NCI-H69 (cell line): ENCODE results near the gene MBNL2.
"Not testable (repeated sequence)": the region's sequence is repeated elsewhere in the genome, so short reads cannot be mapped to it uniquely, and the experiment has no call there.

Experiments used
- DNase-seq: peaks from one replicate; lab custom pipeline; 2025; lab: John Stamatoyannopoulos, UW

The MBNL2 gene

DNA sequence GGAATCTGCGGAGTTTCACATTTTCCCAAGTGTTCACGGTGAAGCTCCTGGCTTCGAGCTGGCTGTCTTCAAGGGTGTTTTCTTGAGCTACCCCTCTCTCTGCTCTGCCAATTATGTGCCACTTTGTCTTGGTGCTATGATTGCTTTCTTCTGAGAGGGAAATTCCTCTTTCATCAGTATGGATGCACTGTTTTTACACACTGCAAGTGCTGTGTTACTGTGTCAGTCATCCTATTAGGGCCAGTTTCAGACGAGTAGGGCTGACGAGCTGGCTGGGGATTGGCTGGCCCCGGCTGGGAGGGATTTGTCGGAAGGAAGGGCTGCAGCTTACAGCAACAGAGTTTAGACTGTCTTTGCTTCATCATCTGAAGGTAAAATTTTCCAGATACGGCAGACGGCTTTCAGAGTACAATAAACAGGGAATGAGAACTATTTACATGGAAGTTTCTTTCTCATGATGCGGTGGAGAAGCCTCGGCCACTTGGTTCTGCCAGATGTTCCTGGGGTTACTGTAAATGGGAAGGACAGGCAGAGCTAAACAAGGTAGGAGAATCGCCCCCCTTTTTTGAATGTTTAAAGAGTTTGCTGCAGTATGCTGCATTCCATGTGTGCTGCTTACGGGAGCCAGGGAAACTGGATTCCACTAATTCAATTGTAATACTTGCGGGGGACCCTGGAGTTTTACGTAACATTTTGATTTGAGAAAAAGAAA lies at the start of gene MBNL2:
Gene MBNL2 (plus strand): TSS at position 345 of the 712 bp plus-strand sequence. CDS start 53,903 bp downstream, outside the sequence.
- peak; percentile 96 for DNase-seq

GRCh38 chr13:97174638-97175037 lies 47.5 kb upstream of the MBNL2 start:
- peak; percentile 55 for DNase-seq

- DNase-seq = no peak
Measured at GRCh38 chr13:97175041-97175440, 47.1 kb upstream of the MBNL2 start.

- DNase-seq = no peak
Measured at GRCh38 chr13:97179501-97179900, 42.6 kb upstream of the MBNL2 start.

DNA sequence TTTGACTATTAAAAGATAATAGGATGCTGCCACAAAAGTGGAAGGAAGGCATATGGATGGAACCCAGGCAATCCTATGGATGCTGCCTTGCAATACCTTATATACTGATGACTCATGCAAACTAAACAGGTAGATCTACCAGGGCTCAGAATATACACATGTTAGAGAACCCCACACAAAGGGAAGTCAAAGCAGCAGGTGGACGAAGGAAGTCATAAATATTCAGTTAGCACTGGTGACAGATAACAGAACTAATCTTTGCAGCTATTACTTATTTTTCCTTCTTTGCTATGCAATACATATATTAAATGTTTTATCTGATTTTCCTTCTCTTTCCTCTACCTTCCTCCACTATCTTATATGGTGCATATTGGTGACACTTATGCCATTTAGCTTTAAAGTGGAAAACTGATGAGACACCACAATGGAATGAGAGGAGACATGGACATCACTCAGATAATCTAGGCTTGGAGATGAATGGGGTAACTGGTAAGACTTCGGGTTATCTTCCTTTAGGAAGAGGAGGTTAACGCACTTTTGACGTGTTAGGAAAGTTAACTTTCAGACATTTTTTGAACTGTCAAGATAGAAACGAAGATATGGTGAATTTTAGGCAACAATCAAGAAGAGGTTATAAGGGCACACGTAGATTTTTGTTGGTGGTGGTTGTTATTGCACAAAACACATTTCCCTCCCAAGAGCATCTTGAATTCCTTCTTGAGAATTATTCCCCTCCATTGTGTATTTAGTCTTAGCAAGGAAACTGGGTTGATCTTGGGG lies 39.8 kb upstream of the MBNL2 start:
- DNase-seq = peak; percentile 64

- no peak for DNase-seq
Measured at GRCh38 chr13:97185291-97185690, 36.8 kb upstream of the MBNL2 start.

DNA sequence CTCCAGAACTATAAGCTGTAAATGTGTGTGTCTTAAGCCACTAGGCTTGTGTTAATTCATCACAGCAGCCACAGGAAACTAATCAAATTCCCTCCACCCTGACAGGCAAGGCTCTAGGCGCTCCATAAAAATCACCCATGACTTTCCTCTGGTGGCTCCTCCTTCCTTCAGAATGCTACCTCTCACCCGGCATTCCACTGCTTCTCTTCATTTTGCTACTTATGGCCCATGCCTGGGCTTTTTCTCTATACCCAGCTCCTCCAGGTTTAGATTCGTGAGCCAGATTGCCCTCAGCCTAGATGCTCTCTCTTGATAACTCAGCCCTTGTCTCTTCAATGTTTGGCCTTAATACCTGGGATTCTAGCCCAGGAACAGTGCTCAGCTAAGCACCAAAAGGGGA lies 36.4 kb upstream of the MBNL2 start:
- DNase-seq = no peak

DNA sequence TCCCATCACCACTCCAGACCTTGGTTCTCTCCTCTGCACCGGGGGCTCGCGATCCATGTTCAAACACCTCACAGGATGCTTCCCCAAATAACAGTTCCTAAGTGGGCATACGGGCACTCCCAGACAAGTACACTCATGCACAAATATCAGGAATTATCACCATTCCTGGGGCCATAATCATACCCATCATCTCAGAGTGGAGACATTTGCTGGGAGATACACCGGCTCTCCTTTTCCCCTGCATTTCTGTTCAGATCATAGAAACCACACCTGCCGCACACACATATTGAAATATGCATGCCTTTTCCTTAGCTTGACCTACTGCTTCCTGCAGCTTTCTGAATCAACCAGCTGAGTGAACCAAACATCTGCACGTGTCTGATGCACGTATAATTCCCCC lies 33.9 kb upstream of the MBNL2 start:
- no peak for DNase-seq

GRCh38 chr13:97189928-97190327 lies 32.2 kb upstream of the MBNL2 start:
- peak; percentile 79 for DNase-seq

GRCh38 chr13:97191142-97191541 lies 31.0 kb upstream of the MBNL2 start:
- DNase-seq = peak; percentile 9

GRCh38 chr13:97191615-97192014 lies 30.5 kb upstream of the MBNL2 start:
- DNase-seq = peak; percentile 63

DNA sequence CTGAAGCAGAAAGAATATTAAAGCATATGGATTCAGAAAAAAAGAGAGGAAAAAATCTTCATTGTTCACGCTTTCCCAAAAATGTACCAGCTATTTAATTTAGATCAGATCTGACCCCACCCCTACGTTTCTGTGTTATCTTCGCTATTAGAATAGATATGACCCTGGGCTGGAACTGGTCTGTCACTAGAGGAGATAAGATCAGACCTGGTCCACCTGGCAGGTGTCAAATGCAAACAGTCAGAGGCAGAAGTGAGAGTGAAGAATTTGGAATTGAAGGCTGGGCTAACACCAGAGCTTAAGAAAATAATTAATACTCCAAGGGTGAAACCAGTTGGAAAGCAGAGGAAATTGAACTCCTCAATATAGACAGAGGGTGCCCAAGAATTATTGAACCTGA lies 30.0 kb upstream of the MBNL2 start:
- DNase-seq = peak; percentile 13

DNA sequence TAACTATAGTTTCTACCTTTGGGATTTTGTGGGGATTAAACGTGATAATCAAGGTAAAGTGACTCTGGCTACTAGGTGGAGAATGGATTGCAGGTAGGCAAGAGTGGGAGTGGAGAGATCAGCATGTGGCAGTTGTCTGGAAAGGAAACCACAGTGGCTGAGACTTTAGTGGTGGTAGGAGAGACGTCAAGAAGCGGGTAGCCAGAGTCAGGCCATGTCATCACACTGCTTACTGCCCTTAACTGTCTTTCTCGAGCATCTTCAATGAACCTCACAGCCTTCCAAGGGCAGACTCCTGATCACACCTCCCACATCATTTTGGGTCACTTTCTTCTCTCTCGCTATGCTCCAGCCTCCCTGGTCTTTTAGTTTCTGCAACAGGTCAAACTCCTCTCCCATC lies 28.6 kb upstream of the MBNL2 start:
- DNase-seq = no peak

DNA sequence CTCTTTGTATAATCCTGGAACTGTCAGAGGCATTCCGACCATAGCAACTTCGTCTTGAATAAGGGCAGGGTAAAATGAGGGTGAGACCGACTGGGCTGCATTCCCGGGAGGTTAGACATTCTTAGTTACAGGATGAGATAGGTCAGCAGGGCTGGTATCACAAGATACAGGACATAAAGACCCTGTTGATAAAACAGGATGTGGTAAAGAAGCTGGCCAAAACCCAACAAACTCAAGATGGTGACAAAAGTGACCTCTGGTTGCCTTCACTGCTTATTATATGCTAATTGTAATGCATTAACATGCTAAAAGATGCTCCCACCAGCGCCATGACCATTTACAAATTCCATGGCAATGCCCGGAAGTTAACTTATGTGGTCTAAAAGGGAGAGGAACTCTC lies 27.7 kb upstream of the MBNL2 start:
- no peak for DNase-seq

GRCh38 chr13:97196340-97196739 lies 25.8 kb upstream of the MBNL2 start:
- no peak for DNase-seq

DNA sequence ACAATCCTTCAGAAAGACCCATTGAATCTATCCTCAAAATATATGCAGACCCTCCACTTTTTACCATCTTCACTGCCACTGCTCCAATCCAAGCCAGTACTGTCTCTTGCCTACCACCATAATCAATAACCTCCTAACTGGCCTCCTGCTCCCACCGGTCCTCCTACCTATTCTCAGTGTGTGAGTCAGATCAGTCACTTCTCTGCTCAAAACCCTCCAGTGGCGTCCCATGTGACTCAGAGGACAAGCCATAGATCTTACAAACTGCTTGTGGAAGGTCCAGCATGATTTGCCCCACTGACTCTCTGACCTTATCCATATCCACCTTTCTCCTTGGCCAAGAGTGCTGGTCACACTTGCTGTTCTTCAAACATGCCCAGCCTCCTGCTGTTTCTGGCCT lies 23.4 kb upstream of the MBNL2 start:
- no peak for DNase-seq

DNA sequence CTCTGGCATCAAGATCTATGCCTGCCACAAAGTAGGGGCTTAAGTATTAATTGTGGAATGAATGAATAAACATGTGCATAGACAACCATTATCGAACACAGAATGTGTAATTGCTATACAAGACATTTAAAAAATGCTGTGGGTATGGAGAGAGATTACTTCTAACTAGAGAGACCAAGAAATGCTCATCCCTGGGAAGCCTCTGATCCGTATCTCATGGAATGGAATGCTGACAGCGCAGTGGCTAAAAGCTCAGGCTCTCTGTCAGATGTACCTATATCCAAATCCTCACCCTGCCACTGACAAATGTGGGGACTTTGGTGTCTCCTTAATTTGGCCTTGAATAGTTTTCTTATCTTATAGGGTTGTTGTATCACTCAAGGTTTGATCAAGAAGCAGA lies 22.7 kb upstream of the MBNL2 start:
- DNase-seq = no peak

GRCh38 chr13:97200081-97200942 lies 21.8 kb upstream of the MBNL2 start:
- no peak for DNase-seq

DNA sequence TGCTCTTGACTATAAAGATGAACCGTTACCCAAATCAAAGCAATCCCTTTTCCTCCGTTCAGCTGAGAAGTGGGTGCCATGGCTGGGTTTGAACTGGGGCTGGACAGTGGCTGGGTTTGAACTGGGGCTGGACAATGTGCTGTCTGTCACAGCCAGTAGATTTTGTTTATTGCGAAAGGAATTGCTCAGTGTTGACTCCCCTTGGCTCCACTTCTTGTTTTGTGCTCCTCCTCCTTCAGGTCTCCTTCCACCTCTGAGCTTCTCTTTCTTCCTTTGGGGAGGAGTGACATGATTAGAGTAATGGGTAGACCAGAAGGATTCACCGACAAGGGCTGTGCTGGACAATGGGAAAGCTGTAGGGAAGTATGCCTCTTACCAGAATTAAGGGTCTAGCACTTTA lies 19.4 kb upstream of the MBNL2 start:
- DNase-seq = no peak

DNA sequence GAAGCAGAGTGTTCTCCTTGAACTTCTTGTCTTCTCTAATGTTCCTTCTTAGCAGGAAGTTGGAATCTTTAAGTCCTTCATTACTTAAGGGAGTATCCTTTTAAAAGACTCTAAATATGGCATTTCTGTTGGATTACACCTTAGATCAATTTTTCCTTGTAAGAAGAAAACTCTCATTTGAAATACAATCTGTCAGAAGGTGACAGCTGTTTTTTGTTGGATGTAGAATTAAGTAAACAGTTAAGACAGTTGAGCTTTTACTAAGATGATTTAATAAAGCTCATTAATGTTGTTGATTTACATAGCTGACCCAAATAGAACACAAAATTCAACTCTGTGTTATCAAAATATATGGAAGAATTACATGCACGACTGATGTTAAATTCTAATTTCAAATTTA lies 16.7 kb upstream of the MBNL2 start:
- DNase-seq = peak; percentile 48

- peak; percentile 25 for DNase-seq
Measured at GRCh38 chr13:97205982-97206381, 16.2 kb upstream of the MBNL2 start.

DNA sequence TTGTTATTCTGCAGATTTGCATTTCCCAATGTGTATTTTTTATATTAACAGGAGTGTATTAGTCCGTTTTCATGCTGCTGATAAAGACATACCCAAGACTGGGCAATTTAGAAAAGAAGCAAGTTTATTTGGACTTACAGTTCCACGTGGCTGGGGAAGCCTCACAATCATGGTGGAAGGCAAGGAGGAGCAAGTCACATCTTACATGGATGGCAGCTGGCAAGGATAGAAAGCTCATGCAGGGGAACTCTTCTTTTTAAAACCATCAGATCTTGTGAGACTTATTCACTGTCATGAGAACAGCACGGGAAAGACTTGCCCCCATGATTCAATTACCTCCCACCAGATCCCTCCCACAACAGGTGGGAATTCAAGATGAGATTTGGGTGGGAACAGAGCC lies 14.9 kb upstream of the MBNL2 start:
- not testable (repeated sequence) for DNase-seq

DNA sequence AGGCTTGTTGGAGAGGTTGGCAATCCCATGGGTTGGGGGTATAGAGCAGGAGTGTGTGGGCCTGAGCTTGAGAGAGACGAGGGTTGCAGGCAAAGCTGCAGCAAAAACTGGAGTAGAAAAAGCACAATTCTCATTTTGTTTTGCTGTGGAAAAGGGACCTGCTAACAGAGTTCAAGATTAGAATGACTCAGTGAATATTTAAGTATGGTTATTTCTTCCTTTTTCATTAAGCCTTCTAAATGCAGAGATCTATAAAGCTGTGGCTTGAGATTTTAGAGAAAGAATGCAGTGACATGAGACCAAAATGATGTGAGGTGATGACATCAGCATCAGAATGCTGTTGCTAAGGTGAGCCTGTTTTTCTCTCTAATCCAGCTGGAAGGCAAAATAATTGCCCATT lies 10.8 kb upstream of the MBNL2 start:
- DNase-seq = peak; percentile 23
